HG03064 (cell line): Measurements from ENCODE around the gene KDM2B.

Experiments
- ATAC-seq: cut with Tn5 transposase; IDR thresholded peaks from one replicate; pipeline ENCODE4 v1.9.1; 2021; ENCODE audit warnings: low read depth; ENCODE audit not compliant: unreplicated experiment

Gene KDM2B

GRCh38 chr12:121580959-121581685 is at the start of gene KDM2B:
KDM2B (minus strand) TSS chr12:121581023; CDS start chr12:121580911, 112 bp downstream.
- no peak for ATAC-seq

GRCh38 chr12:121628536-121628935 is 47.7 kb upstream of the KDM2B start:
- ATAC-seq = no peak

DNA sequence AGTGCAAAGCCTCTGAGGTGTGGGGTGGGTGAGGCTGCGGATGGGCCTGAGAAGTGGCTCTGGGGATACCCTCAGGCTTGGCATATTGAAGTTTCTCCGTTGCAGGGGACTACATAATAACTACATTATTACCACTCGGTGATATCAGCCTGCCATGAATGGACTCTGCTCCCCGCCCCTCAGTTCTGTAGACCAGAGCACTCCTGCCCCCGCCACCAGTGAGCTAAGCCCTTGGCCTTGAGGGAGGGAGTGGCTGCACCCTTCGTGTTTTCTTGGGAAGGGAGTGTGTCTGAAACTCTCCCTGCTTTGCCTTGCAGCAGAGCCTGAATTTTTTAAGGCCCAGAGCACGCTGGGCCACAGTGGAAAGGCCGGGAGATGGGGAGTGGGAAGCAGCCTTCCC is 47.2 kb upstream of the KDM2B start:
- no peak for ATAC-seq

DNA sequence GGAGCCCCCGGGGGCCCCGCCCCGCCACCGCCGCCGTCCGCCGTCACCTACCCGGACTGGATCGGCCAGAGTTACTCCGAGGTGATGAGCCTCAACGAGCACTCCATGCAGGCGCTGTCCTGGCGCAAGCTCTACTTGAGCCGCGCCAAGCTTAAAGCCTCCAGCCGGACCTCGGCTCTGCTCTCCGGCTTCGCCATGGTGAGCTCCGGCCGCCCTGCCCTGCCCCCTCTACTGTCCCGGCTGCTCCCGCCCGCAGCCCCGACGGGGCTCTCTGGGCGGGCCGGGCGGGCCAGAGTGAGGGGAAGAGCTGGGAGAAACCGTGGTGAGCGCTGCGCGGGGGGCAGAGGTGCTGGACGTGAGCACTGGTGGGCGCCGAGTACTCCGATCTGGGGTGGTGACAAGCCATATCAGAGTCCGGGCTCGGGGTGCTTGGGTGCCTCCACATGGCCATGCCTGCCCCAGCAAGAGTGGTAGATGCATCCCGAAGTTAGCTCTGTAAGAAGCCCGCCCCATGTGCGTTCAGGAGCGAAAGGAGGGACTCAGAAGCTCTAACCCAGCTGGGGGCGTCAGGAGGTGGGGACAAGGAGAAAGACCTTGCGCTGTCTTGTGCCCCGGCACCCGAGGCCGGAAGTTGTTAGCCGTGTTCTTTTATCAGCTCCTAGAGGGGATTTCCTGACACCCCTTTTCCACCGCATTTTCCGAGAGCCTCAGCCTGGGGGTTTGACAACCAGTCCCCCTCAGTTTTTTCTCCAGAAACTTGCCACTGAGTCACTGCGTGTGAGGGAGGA is 46.2 kb upstream of the KDM2B start:
- peak; percentile 21 for ATAC-seq

- peak; percentile 60 for ATAC-seq
These were observed 45.4 kb upstream of the KDM2B start, which contains the start of gene ORAI1 for GRCh38 chr12:121626087-121626852. ORAI1 (plus strand) TSS chr12:121626530.

DNA sequence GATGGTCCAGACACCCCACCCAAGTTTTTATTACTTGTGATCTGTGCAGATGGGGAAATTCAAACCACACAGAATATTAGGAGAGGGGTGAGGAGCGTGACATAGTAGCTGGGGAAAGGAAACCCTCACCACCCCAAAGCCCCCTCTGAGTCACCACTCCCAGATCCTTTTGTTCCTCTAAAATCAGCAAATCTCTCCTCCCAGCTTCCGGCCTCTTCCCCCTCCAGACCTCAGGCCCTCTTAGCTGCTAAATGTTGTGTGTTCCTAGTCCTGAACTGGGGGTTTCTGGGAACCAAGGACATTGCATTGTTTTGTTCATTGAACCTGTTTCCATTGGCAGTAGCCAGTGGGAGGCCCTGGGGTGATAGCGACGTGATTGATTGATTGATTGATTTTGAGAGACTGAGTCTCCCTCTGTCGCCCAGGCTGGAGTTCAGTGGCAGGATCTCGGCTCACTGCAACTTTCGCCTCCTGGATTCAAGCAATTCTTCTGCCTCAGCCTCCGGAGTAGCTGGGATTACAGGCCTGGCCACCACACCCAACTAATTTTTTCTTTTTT is 39.6 kb upstream of the KDM2B start:
- ATAC-seq = no peak

DNA sequence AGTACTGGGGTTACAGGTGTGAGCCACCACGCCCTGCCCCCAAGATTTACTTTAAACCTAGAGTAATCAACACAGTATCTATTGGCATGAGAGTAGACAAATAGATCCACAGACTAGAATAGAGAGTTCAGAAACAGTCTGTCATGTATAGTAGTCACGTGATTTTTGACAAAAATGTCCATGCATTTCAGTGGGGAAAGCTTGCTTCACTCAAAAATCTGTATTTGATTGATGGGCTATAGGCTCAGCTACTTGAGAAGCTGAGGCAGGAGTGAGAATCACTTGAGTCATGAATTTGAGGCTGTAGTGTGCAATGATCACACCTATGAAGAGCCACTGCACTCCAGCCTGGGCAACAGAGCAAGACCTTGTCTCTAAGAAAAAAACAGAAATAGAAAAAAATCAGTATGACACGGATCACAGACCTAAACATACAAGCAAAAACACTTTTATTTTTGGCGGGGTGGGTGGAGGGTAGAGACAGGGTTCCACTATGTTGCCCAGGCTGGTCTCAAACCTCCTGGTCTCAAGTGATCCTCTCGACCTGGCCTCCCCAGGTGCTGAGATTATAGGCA is 37.9 kb upstream of the KDM2B start:
- no peak for ATAC-seq

DNA sequence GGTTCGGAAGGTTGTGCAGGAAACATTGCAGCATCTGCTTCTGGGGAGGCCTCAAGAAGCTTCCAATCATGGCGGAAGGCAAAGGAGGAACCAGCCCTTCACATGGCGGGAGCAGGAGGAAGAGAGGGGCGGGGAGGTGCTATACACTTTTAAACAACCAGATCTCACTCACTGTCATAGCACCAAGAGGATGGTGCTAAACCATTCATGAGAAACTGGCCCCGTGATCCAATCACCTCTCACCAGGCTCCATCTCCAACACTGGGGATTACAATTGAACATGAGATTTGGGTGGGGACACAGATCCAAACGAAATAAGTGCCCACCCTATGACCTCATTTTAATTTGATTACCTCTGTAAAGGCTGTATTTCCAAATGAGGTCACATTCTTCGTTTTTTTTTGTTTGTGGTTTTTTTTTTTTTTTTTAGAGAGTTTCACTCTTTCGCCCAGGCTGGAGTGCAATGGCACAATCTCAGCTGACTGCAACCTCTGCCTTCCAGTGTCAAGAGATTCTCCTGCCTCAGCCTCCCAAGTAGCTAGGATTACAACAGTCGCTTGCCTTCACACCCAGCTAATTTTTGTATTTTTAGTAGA is 34.1 kb upstream of the KDM2B start:
- no peak for ATAC-seq

- ATAC-seq = no peak
These were observed 32.6 kb upstream of the KDM2B start for GRCh38 chr12:121613462-121613861.

GRCh38 chr12:121611306-121611705 is 30.5 kb upstream of the KDM2B start:
- no peak for ATAC-seq

- ATAC-seq = no peak
These were observed 29.7 kb upstream of the KDM2B start for GRCh38 chr12:121610239-121611149.

- ATAC-seq = no peak
These were observed 27.5 kb upstream of the KDM2B start for GRCh38 chr12:121608301-121608700.

- ATAC-seq = no peak
These were observed 22.8 kb upstream of the KDM2B start for GRCh38 chr12:121603581-121603980.

GRCh38 chr12:121602766-121603165 is 21.9 kb upstream of the KDM2B start:
- ATAC-seq = no peak

DNA sequence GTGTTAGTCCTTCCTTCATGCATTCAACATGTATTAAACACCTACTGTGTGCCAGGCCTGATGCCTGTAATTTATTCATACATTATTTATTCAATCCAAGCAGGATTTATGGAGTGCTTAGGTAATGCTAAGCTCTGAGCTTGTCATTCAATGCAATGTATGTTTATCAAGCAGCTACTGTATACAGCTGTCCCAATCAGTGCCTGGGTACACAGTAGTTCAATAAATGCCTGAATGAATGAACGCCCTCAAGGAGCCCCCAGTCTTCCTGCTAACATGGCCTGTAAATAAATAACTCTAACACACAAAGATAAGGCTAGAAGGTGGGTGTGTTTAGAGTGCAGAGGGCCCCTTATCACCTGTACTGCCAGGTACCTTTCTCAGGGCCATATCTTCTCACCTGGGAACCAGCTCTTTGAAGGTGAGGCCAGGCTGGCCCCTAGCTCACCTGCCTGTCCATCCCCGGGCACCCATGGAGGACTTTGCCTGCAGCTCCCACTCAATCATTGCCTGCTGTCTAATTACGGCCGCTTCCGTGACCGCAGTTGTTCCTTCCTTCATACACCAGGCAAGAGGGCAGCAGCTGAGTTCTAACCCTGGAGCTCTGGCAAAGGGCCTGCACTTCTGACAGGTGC is 20.0 kb upstream of the KDM2B start:
- ATAC-seq = no peak

DNA sequence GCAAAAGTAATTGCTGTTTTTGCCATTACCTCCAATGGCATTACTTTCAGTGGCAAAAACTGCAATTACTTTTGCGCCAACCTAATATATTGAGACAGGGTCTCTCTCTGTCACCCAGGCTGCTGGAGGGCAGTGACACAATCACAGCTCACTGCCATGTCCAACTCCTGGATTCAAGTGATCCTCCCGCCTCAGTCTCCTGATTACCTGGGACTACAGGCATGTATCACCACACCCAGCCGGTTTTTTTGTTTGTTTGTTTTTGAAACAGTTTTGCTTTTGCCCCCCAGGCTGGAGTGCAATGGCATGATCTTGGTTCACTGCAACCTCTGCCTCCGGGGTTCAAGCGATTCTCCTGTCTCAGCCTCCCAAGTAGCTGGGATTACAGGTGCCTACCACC is 15.7 kb upstream of the KDM2B start:
- no peak for ATAC-seq

GRCh38 chr12:121595520-121595919 is 14.7 kb upstream of the KDM2B start:
- ATAC-seq = no peak

DNA sequence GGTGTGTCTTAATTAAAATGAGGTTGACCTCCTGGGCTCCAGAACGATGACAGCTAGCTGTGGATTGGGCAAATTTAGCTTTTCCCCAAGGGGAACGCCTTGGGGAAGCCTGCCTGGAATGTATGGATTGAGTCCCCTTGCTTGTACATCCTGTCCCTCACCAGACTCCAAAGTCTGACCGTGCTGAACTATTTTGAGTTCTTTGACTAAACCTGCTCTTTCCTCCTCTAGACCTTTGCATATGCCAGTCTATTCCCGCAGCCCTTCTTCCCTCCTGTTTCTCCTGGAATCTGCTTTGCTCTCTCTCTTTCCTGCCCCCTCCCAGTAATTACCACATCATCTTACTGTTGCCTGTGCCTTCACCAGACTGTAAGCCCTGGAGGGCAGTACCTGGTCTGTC is 11.5 kb upstream of the KDM2B start:
- ATAC-seq = no peak
